GM18498 (cell line): ENCODE measurements around the gene PTH2R.

Experiments used
- ATAC-seq: cut with Tn5 transposase; IDR thresholded peaks from one replicate; pipeline ENCODE4 v1.9.1; 2021; ENCODE audit warnings: mild to moderate bottlenecking, moderate library complexity; ENCODE audit not compliant: unreplicated experiment

Gene PTH2R

DNA sequence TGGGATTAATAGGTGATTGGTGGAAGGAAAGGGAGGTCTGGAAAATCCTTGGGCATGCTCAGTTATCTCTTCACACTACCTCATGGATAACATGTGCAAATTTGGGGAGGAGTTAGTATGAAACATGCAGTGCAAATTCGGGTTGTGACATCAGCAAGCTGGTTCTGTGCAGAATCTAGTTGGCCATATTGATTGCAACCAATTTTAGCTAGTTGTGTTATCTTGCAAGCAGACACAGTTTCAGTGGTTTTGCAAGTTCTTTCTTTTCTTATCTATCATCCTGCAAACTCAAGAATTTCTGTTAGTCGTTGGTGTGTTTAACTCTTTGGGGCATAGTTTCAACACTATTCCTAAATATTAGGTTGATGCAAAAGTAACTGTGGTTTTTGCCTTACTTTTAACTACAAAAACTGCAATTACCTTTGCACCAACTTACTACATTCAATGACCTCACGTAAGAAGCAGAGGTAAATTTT lies 135.4 kb downstream of the PTH2R start:
- ATAC-seq: no peak

DNA sequence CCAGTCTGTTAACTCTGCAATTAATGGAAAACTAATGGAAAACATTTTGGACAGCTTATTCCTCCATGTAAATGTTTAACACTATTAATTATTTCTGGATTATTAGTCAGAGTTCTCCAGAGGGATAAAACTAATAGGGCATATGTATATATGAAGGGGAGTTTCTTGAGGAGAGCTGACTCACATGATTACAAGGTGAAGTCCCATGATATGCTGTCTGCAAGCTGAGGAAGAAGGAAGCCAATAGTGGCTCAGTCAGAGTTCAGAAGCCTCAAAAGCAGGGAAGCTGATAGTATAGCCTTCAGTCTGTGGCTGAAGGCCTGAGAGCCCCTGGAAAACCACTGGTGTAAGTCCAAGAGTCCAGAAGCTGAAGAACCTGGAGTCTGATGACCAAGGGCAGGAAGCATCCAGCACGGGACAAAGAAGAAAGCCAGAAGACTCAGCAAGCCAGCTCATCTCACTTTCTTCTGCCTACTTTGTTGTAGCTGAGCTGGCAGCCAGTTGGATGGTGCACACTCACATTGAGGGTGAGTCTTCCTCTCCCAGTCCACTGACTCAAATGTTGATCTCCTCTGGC lies 136.0 kb downstream of the PTH2R start:
- no peak for ATAC-seq
